Stomach smooth muscle (tissue), 2 donors: ENCODE measurements around the gene NRXN3.

Experiments used
- H3K27ac ChIP-seq: one replicate; pipeline ENCODE4 v1.7.0; 2013; ENCODE audit warnings: mild to moderate bottlenecking, low read length, inconsistent platforms
- H3K27me3 ChIP-seq, 2 donors: one replicate each; pipeline ENCODE4 v1.7.0; 2013; ENCODE audit warnings: low read length in 2 of 2; ENCODE audit not compliant: insufficient read depth in 2 of 2, control insufficient read depth in 1 of 2
- H3K36me3 ChIP-seq, 2 donors: one replicate each; pipeline ENCODE4 v1.7.0; 2013; ENCODE audit warnings: low read length in 2 of 2; ENCODE audit not compliant: control insufficient read depth in 2 of 2, insufficient read depth in 2 of 2
- H3K4me1 ChIP-seq: one replicate; pipeline ENCODE4 v1.7.0; 2013; ENCODE audit warnings: low read length; ENCODE audit not compliant: control insufficient read depth, insufficient read depth
- H3K4me3 ChIP-seq, 2 donors: one replicate each; pipeline ENCODE4 v1.7.0; 2013; ENCODE audit warnings: low read length in 2 of 2
- H3K9ac ChIP-seq, 2 donors: one replicate each; pipeline ENCODE4 v1.7.0; 2013; ENCODE audit warnings: low read length in 2 of 2, mild to moderate bottlenecking in 1 of 2
- H3K9me3 ChIP-seq, 2 donors: one replicate each; pipeline ENCODE4 v1.7.0; 2013; ENCODE audit warnings: low read length in 2 of 2; ENCODE audit not compliant: control insufficient read depth in 2 of 2
- donor health status: healthy.
- donor health status: Pancreatic carcinoma.

NRXN3 gene

GRCh38 chr14:78875049-78875448 is 704.9 kb downstream of the NRXN3 start:
- no peak overlapping the region for H3K27ac ChIP-seq
- H3K9ac ChIP-seq, result no peak overlapping the region
- H3K36me3 ChIP-seq, result no peaks in the 10 kb centered on the region
- H3K27me3 ChIP-seq, result no peaks in the 10 kb centered on the region
- no peaks in the 10 kb centered on the region for H3K9me3 ChIP-seq
- H3K4me1 ChIP-seq, result no peaks in the 10 kb centered on the region
- H3K4me3 ChIP-seq, result no peak overlapping the region

GRCh38 chr14:78885884-78886283 is 715.7 kb downstream of the NRXN3 start:
- no peaks in the 10 kb centered on the region for H3K27me3 ChIP-seq
- no peaks in the 10 kb centered on the region for H3K9me3 ChIP-seq
- no peaks in the 10 kb centered on the region for H3K36me3 ChIP-seq
- H3K4me3 ChIP-seq, result no peak overlapping the region
- H3K4me1 ChIP-seq, result no peaks in the 10 kb centered on the region
- H3K9ac ChIP-seq, result no peak overlapping the region
- no peak overlapping the region for H3K27ac ChIP-seq

- H3K4me3 ChIP-seq, result no peak overlapping the region
- no peak overlapping the region for H3K9ac ChIP-seq
- H3K27me3 ChIP-seq, result no peaks in the 10 kb centered on the region
- H3K36me3 ChIP-seq, result no peaks in the 10 kb centered on the region
- no peaks in the 10 kb centered on the region for H3K9me3 ChIP-seq
- no peak overlapping the region for H3K27ac ChIP-seq
- H3K4me1 ChIP-seq, result no peaks in the 10 kb centered on the region
Measured at GRCh38 chr14:78897443-78897842, 727.3 kb downstream of the NRXN3 start.

- Histone ChIP-seq H3K4me3 (no peak overlapping the region), H3K9me3 (no peaks in the 10 kb centered on the region), H3K36me3 (no peaks in the 10 kb centered on the region), H3K9ac (no peak overlapping the region), H3K27me3 (no peaks in the 10 kb centered on the region), H3K4me1 (no peaks in the 10 kb centered on the region), H3K27ac (no peak overlapping the region)
Measured at GRCh38 chr14:78902010-78902623, 731.9 kb downstream of the NRXN3 start.

- Histone ChIP-seq H3K36me3 (no peaks in the 10 kb centered on the region), H3K27me3 (no peaks in the 10 kb centered on the region), H3K27ac (no peak overlapping the region)
Measured at GRCh38 chr14:78904094-78904493, 733.9 kb downstream of the NRXN3 start.

GRCh38 chr14:78917462-78917861 is 747.3 kb downstream of the NRXN3 start:
- Histone ChIP-seq H3K4me1 (no peaks in the 10 kb centered on the region), H3K27me3 (no peaks in the 10 kb centered on the region), H3K9me3 (no peaks in the 10 kb centered on the region), H3K9ac (no peak overlapping the region), H3K4me3 (no peak overlapping the region), H3K27ac (no peak overlapping the region), H3K36me3 (no peaks in the 10 kb centered on the region)

More at GRCh38 chr14:78904094-78904493, 733.9 kb downstream of the NRXN3 start:
- Histone ChIP-seq H3K4me1 (no peaks in the 10 kb centered on the region), H3K9ac (no peak overlapping the region), H3K4me3 (no peak overlapping the region), H3K9me3 (peaks cover 0 to 1% of the 10 kb centered on the region in 2 donors)

GRCh38 chr14:78921856-78922255 is 751.7 kb downstream of the NRXN3 start:
- H3K36me3 ChIP-seq, result no peaks in the 10 kb centered on the region
- no peaks in the 10 kb centered on the region for H3K27me3 ChIP-seq
- no peaks in the 10 kb centered on the region for H3K9me3 ChIP-seq
- no peak overlapping the region for H3K4me3 ChIP-seq
- H3K9ac ChIP-seq, result no peak overlapping the region
- no peak overlapping the region for H3K27ac ChIP-seq
- H3K4me1 ChIP-seq, result no peaks in the 10 kb centered on the region

GRCh38 chr14:78927261-78927660 is 757.1 kb downstream of the NRXN3 start:
- Histone ChIP-seq H3K4me3 (no peak overlapping the region), H3K36me3 (no peaks in the 10 kb centered on the region), H3K9me3 (no peaks in the 10 kb centered on the region), H3K9ac (no peak overlapping the region), H3K4me1 (no peaks in the 10 kb centered on the region), H3K27ac (no peak overlapping the region), H3K27me3 (no peaks in the 10 kb centered on the region)

GRCh38 chr14:78933166-78933565 is 763.0 kb downstream of the NRXN3 start:
- H3K9ac ChIP-seq, result no peak overlapping the region
- no peaks in the 10 kb centered on the region for H3K9me3 ChIP-seq
- no peak overlapping the region for H3K4me3 ChIP-seq
- no peaks in the 10 kb centered on the region for H3K36me3 ChIP-seq
- H3K27ac ChIP-seq, result no peak overlapping the region
- H3K27me3 ChIP-seq, result no peaks in the 10 kb centered on the region
- no peaks in the 10 kb centered on the region for H3K4me1 ChIP-seq

GRCh38 chr14:78933948-78934524 is 763.9 kb downstream of the NRXN3 start:
- Histone ChIP-seq H3K27ac (no peak overlapping the region), H3K36me3 (no peaks in the 10 kb centered on the region), H3K9me3 (no peaks in the 10 kb centered on the region), H3K4me1 (no peaks in the 10 kb centered on the region), H3K4me3 (no peak overlapping the region), H3K27me3 (no peaks in the 10 kb centered on the region), H3K9ac (no peak overlapping the region)

- Histone ChIP-seq H3K4me1 (no peaks in the 10 kb centered on the region), H3K9me3 (no peaks in the 10 kb centered on the region), H3K27me3 (peaks cover 3 to 5% of the 10 kb centered on the region in 2 donors), H3K27ac (no peak overlapping the region), H3K9ac (no peak overlapping the region), H3K4me3 (no peak overlapping the region), H3K36me3 (no peaks in the 10 kb centered on the region)
Measured at GRCh38 chr14:78946949-78947348, 776.8 kb downstream of the NRXN3 start.
